ENCODE measurements around the gene USP31.

Gene USP31

DNA sequence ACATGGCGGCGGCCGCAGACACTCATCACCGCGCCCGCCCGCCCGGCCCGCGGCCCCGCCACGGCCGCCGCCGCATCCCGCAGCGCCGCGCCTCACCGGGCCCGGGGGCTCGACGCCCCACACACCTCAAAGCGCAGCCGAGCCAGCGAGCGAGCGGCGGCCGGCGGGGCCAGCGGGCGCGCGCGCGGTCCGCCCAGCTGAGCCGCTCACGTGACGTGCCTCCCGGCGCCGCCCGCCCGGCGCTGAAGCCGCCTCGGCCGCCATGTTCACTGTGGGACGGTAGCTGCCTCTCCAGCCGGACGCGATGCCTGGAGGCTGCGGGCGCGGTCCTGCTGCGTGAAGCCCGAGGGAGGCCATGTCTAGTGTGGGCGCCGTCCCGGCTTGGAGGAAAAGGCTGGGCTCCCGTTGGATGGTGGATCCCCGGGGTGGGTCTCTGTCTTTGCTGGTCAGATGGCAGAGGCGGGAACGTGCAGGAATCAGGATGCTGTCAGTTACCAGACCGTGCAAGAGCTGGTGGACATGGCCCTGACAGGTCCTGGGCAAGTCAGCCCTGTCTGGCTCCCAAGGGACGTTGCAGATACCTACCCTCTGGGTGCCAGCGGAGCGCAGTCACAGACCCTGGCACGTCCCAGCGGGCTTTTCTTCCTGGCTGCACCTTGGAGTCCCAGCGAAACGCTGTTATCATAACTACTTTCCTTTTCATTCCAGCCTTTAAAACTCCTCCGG lies at the start of gene USP31:
Gene USP31 (minus strand): TSS at position 186 of the 726 bp plus-strand sequence. CDS start 182 bp downstream, at position 4.
- H3K36me3 ChIP-seq (ENCODE audit: insufficient read depth, low read length), result no peaks in the 10 kb centered on the region
- peak within 1 kb of the TSS; percentile 76 for H3K9ac ChIP-seq (ENCODE audit: low read depth, low read length)
- H3K4me1 ChIP-seq (ENCODE audit: insufficient read depth, low read length), result peaks cover 18% of the 10 kb centered on the region
- H3K9me3 ChIP-seq (ENCODE audit: control insufficient read depth, insufficient read depth, low read length), result no peaks in the 10 kb centered on the region

DNA sequence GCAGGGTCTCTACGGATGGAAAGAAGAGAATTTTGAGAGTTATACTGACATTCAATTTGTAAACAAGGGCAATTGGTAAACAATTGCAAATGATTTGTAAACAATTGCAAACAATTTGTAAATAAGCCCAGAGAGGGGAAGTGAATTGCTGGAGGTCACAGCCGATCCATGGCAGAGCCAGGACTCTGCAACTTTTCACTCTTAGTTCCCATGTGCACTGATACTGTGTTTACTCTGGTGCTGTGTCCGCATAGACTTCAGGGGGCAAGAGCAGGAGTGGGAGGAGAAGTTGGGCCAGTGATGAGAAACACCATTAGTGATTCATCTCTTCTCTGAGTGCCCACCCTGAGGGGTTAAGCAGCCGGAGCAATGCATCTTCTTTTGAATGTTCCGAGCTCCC lies 47.3 kb upstream of the USP31 start:
- H3K9me3 ChIP-seq (ENCODE audit: control insufficient read depth, insufficient read depth, low read length), result no peaks in the 10 kb centered on the region
- H3K9ac ChIP-seq (ENCODE audit: low read depth, low read length), result no peak overlapping the region
- peaks cover 34% of the 10 kb centered on the region for H3K4me1 ChIP-seq (ENCODE audit: insufficient read depth, low read length)
- no peaks in the 10 kb centered on the region for H3K36me3 ChIP-seq (ENCODE audit: insufficient read depth, low read length)

DNA sequence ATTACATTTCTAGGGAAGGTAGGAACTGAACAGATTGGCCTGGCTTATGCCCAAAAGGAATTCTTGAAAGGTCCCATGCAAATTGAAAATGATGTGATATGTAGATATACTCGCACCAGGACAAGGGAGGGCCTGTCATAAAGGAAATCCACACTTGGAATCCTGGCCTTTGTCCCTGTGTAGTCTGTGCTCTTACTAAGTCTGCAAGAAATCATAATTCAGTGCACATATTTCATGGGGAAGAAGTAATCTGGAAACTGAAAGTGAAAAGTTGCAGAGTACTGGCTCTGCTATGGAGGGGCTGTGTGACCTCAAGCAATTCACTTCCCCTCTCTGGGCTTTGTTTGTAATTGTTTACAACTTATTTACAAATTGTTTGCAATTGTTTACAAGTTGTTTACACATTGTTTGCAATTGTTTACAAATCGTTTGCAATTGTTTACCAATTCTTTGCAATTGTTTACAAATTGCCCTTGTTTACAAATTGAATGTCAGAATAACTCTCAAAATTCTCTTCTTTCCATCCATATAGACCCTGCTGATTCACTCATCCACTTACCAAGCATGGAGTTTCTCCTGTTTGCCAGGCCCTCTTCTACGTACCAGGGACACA lies 46.2 kb upstream of the USP31 start:
- Histone ChIP-seq H3K9ac (ENCODE audit: low read depth, low read length) (no peak overlapping the region), H3K4me1 (ENCODE audit: insufficient read depth, low read length) (peaks cover 25% of the 10 kb centered on the region), H3K9me3 (ENCODE audit: control insufficient read depth, insufficient read depth, low read length) (no peaks in the 10 kb centered on the region), H3K36me3 (ENCODE audit: insufficient read depth, low read length) (no peaks in the 10 kb centered on the region)

- Histone ChIP-seq H3K9me3 (ENCODE audit: control insufficient read depth, insufficient read depth, low read length) (no peaks in the 10 kb centered on the region), H3K9ac (ENCODE audit: low read depth, low read length) (no peak overlapping the region)
Measured at GRCh38 chr16:23194497-23195221, 45.4 kb upstream of the USP31 start.

GRCh38 chr16:23188911-23189310 lies 39.7 kb upstream of the USP31 start:
- Histone ChIP-seq H3K4me1 (ENCODE audit: insufficient read depth, low read length) (peaks cover 7% of the 10 kb centered on the region; the same call in 1 of the 2 replicates), H3K9ac (ENCODE audit: low read depth, low read length) (no peak overlapping the region), H3K36me3 (ENCODE audit: insufficient read depth, low read length) (no peaks in the 10 kb centered on the region)

More at GRCh38 chr16:23194497-23195221, 45.4 kb upstream of the USP31 start:
- Histone ChIP-seq H3K36me3 (ENCODE audit: insufficient read depth, low read length) (no peaks in the 10 kb centered on the region), H3K4me1 (ENCODE audit: insufficient read depth, low read length) (peaks cover 21% of the 10 kb centered on the region)

GRCh38 chr16:23187341-23187740 lies 38.1 kb upstream of the USP31 start:
- Histone ChIP-seq H3K4me1 (ENCODE audit: insufficient read depth, low read length) (peaks cover 7% of the 10 kb centered on the region; the same call in 1 of the 2 replicates), H3K9ac (ENCODE audit: low read depth, low read length) (no peak overlapping the region), H3K9me3 (ENCODE audit: control insufficient read depth, insufficient read depth, low read length) (no peaks in the 10 kb centered on the region), H3K36me3 (ENCODE audit: insufficient read depth, low read length) (no peaks in the 10 kb centered on the region)

More at GRCh38 chr16:23188911-23189310, 39.7 kb upstream of the USP31 start:
- H3K9me3 ChIP-seq (ENCODE audit: control insufficient read depth, insufficient read depth, low read length), result no peaks in the 10 kb centered on the region

GRCh38 chr16:23186171-23186570 lies 36.9 kb upstream of the USP31 start:
- Histone ChIP-seq H3K36me3 (ENCODE audit: insufficient read depth, low read length) (no peaks in the 10 kb centered on the region), H3K9ac (ENCODE audit: low read depth, low read length) (no peak overlapping the region), H3K9me3 (ENCODE audit: control insufficient read depth, insufficient read depth, low read length) (no peaks in the 10 kb centered on the region), H3K4me1 (ENCODE audit: insufficient read depth, low read length) (peaks cover 7% of the 10 kb centered on the region; the same call in 1 of the 2 replicates)

- Histone ChIP-seq H3K4me1 (ENCODE audit: insufficient read depth, low read length) (peaks cover 7% of the 10 kb centered on the region; the same call in 1 of the 2 replicates), H3K36me3 (ENCODE audit: insufficient read depth, low read length) (no peaks in the 10 kb centered on the region), H3K9ac (ENCODE audit: low read depth, low read length) (no peak overlapping the region), H3K9me3 (ENCODE audit: control insufficient read depth, insufficient read depth, low read length) (no peaks in the 10 kb centered on the region)
Measured at GRCh38 chr16:23185656-23186055, 36.4 kb upstream of the USP31 start.

DNA sequence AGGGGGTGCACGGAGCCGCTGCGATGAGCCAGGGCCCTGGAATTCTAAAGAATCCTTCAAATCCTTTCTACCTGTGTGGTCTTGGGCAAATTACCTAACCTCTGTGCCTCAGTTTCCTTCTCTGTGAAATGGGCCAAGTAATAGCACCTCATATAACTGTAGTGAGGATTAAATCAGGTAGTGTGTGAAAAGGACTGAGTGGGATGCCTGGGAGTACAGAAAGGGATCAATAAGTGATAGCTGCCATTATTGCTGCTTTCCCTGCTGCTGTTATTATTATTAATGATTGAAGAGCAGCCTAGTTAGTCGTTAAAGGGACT lies 34.3 kb upstream of the USP31 start:
- peak overlapping the region; percentile 70; the same call in 1 of the 2 replicates for H3K9ac ChIP-seq (ENCODE audit: low read depth, low read length)
- no peaks in the 10 kb centered on the region for H3K9me3 ChIP-seq (ENCODE audit: control insufficient read depth, insufficient read depth, low read length)
- H3K4me1 ChIP-seq (ENCODE audit: insufficient read depth, low read length), result peaks cover 7% of the 10 kb centered on the region; the same call in 1 of the 2 replicates
- no peaks in the 10 kb centered on the region for H3K36me3 ChIP-seq (ENCODE audit: insufficient read depth, low read length)

- Histone ChIP-seq H3K9ac (ENCODE audit: low read depth, low read length) (peak within 1 kb of the TSS; percentile 70; the same call in 1 of the 2 replicates), H3K9me3 (ENCODE audit: control insufficient read depth, insufficient read depth, low read length) (no peaks in the 10 kb centered on the region), H3K36me3 (ENCODE audit: insufficient read depth, low read length) (no peaks in the 10 kb centered on the region), H3K4me1 (ENCODE audit: insufficient read depth, low read length) (peaks cover 7% of the 10 kb centered on the region; the same call in 1 of the 2 replicates)
Measured at GRCh38 chr16:23182679-23183542, 33.7 kb upstream of the USP31 start, which contains the start of gene SCNN1G. TSS of gene SCNN1G (plus strand) at chr16:23182745. CDS start at chr16:23186272, 3,527 bp downstream.

DNA sequence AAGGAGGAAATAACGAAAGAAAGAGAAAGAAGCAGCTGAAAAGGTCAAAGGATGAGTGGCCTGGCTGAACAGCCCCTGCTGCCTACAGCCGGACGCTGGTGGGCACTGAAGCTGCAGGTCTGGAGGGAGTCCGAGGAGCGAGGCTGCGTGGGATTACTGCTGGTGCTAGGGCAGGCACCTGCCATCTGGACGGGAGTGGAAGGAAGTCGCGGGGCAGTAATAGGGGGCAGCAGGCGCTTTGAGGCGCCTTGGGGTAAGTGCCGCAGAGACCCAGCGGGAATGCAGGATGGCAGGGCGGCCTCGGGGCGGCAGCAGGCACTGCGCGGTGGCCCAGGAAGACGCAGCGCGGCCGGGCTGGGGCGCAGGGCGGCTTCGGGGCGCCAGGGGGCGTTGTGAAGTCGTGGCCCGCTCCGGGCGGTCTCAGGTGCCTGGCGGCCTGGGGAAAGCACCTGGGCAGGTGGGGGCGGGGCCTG lies 33.0 kb upstream of the USP31 start:
- Histone ChIP-seq H3K36me3 (ENCODE audit: insufficient read depth, low read length) (no peaks in the 10 kb centered on the region), H3K4me1 (ENCODE audit: insufficient read depth, low read length) (peaks cover 7% of the 10 kb centered on the region; the same call in 1 of the 2 replicates)

GRCh38 chr16:23181506-23181905 lies 32.3 kb upstream of the USP31 start:
- Histone ChIP-seq H3K4me1 (ENCODE audit: insufficient read depth, low read length) (peaks cover 7% of the 10 kb centered on the region; the same call in 1 of the 2 replicates), H3K9ac (ENCODE audit: low read depth, low read length) (no peak overlapping the region), H3K9me3 (ENCODE audit: control insufficient read depth, insufficient read depth, low read length) (no peaks in the 10 kb centered on the region), H3K36me3 (ENCODE audit: insufficient read depth, low read length) (no peaks in the 10 kb centered on the region)

More for the DNA sequence above, 33.0 kb upstream of the USP31 start:
- Histone ChIP-seq H3K9ac (ENCODE audit: low read depth, low read length) (peak overlapping the region; percentile 5; the same call in 1 of the 2 replicates), H3K9me3 (ENCODE audit: control insufficient read depth, insufficient read depth, low read length) (no peaks in the 10 kb centered on the region)

GRCh38 chr16:23175651-23176050 lies 26.4 kb upstream of the USP31 start:
- Histone ChIP-seq H3K4me1 (ENCODE audit: insufficient read depth, low read length) (peaks cover 5% of the 10 kb centered on the region; the same call in 1 of the 2 replicates), H3K9me3 (ENCODE audit: control insufficient read depth, insufficient read depth, low read length) (no peaks in the 10 kb centered on the region)

More at GRCh38 chr16:23175651-23176050, 26.4 kb upstream of the USP31 start:
- H3K9ac ChIP-seq (ENCODE audit: low read depth, low read length), result no peak overlapping the region
- H3K36me3 ChIP-seq (ENCODE audit: insufficient read depth, low read length), result no peaks in the 10 kb centered on the region
